Loucy (cell line): Measurements from ENCODE around the gene DNAH8.

ENCODE experiments used
- H2AFZ ChIP-seq: fragments of 200-600 bp; sonication (generic); 2 replicates; pipeline ENCODE4 v1.6.0; 2016; ENCODE audit warnings: antibody characterized with exemption, mild to moderate bottlenecking, low read length, moderate library complexity
- H3F3A ChIP-seq: fragments of 200-600 bp; 2 replicates; pipeline ENCODE4 v1.6.0; 2016; ENCODE audit warnings: antibody characterized with exemption, low read depth, mild to moderate bottlenecking
- H3K27me3 ChIP-seq: fragments of 200-600 bp; sonication (generic); 2 replicates; pipeline ENCODE4 v1.6.1; 2014; ENCODE audit warnings: low read length, mild to moderate bottlenecking; ENCODE audit not compliant: insufficient read depth, poor library complexity, severe bottlenecking
- H3K36me3 ChIP-seq: fragments of 200-600 bp; sonication (generic); 2 replicates; pipeline ENCODE4 v1.6.1; 2016; ENCODE audit warnings: low read length; ENCODE audit not compliant: insufficient read depth
- H3K4me1 ChIP-seq: fragments of 200-600 bp; sonication (generic); 2 replicates; pipeline ENCODE4 v1.5.1; 2014; ENCODE audit warnings: low read length, mild to moderate bottlenecking; ENCODE audit not compliant: insufficient read depth, poor library complexity, severe bottlenecking
- H3K4me2 ChIP-seq: fragments of 200-600 bp; sonication (generic); 2 replicates; pipeline ENCODE4 v1.6.0; 2014; ENCODE audit warnings: antibody characterized with exemption, low read length, low read depth, mild to moderate bottlenecking; ENCODE audit not compliant: poor library complexity, severe bottlenecking
- H3K4me3 ChIP-seq: fragments of 200-600 bp; sonication (generic); 2 replicates; pipeline ENCODE4 v1.5.1; 2014; ENCODE audit warnings: low read length, mild to moderate bottlenecking, mixed read lengths; ENCODE audit not compliant: poor library complexity, severe bottlenecking
- H3K79me2 ChIP-seq: fragments of 200-600 bp; sonication (generic); 2 replicates; pipeline ENCODE4 v1.6.1; 2014; ENCODE audit warnings: low read length; ENCODE audit not compliant: insufficient read depth
- H3K9ac ChIP-seq: fragments of 200-600 bp; sonication (generic); 2 replicates; pipeline ENCODE4 v1.6.0; 2014; ENCODE audit warnings: mild to moderate bottlenecking, low read depth, low read length, moderate library complexity; ENCODE audit not compliant: poor library complexity, severe bottlenecking
- H3K9me2 ChIP-seq: fragments of 200-600 bp; sonication (generic); replicated peaks from 2 replicates; pipeline ENCODE4 v1.6.1; 2016; ENCODE audit warnings: low read depth, low read length, mixed read lengths
- H3K9me3 ChIP-seq: fragments of 200-600 bp; sonication (generic); 2 replicates; pipeline ENCODE4 v1.6.1; 2014; ENCODE audit warnings: mild to moderate bottlenecking, antibody characterized with exemption, low read length, low read depth; ENCODE audit not compliant: insufficient read depth
- H4K20me1 ChIP-seq: fragments of 200-600 bp; sonication (generic); 2 replicates; pipeline ENCODE4 v1.6.0; 2014; ENCODE audit warnings: antibody characterized with exemption, low read length, mild to moderate bottlenecking; ENCODE audit not compliant: insufficient read depth, poor library complexity, severe bottlenecking
- CTCF ChIP-seq: fragments of 200-600 bp; sonication (generic); conservative IDR thresholded peaks from 2 replicates; pipeline ENCODE4 v1.5.1; 2014; ENCODE audit warnings: mild to moderate bottlenecking, antibody characterized with exemption, low read length
- EZH2phosphoT487 ChIP-seq: fragments of 200-600 bp; IDR thresholded peaks from 2 replicates; pipeline ENCODE4 v1.6.1; 2018; ENCODE audit warnings: antibody characterized with exemption, mild to moderate bottlenecking, moderate library complexity, borderline replicate concordance

Gene DNAH8

GRCh38 chr6:38684237-38684636, 30.9 kb upstream of the DNAH8 start:
- H2AFZ ChIP-seq = no peak overlapping the region

GRCh38 chr6:38684904-38685303, 30.2 kb upstream of the DNAH8 start:
- H3K36me3 ChIP-seq = peaks cover 40% of the 10 kb centered on the region

More at GRCh38 chr6:38684237-38684636, 30.9 kb upstream of the DNAH8 start:
- Histone ChIP-seq H3K9me3 (no peaks in the 10 kb centered on the region), H3K4me2 (no peak overlapping the region), H3K9me2 (no peaks in the 10 kb centered on the region), H3F3A (no peaks in the 10 kb centered on the region), H3K4me1 (peaks cover 6% of the 10 kb centered on the region), H3K9ac (no peak overlapping the region), H4K20me1 (peaks cover 31% of the 10 kb centered on the region), H3K4me3 (no peak overlapping the region), H3K79me2 (peaks cover 24% of the 10 kb centered on the region), H3K27me3 (no peaks in the 10 kb centered on the region), H3K36me3 (peaks cover 43% of the 10 kb centered on the region)
- TF ChIP-seq EZH2phosphoT487 (no peak), CTCF (no peak)

GRCh38 chr6:38686270-38687042, 28.7 kb upstream of the DNAH8 start:
- Histone ChIP-seq H3K4me2 (no peak overlapping the region), H3K9me3 (no peaks in the 10 kb centered on the region), H3K27me3 (no peaks in the 10 kb centered on the region), H3K9ac (no peak overlapping the region), H3K79me2 (peaks cover 35% of the 10 kb centered on the region), H3K36me3 (peaks cover 35% of the 10 kb centered on the region), H3K4me1 (peaks cover 6% of the 10 kb centered on the region), H2AFZ (no peak overlapping the region), H4K20me1 (peaks cover 37% of the 10 kb centered on the region), H3F3A (no peaks in the 10 kb centered on the region), H3K9me2 (no peaks in the 10 kb centered on the region), H3K4me3 (no peak overlapping the region)
- TF ChIP-seq CTCF = no peak
- no peak for TF ChIP-seq EZH2phosphoT487

More at GRCh38 chr6:38684904-38685303, 30.2 kb upstream of the DNAH8 start:
- H3K9me2 ChIP-seq = no peaks in the 10 kb centered on the region
- H3K4me2 ChIP-seq = no peak overlapping the region
- H3F3A ChIP-seq = no peaks in the 10 kb centered on the region
- no peaks in the 10 kb centered on the region for H3K9me3 ChIP-seq
- no peaks in the 10 kb centered on the region for H3K27me3 ChIP-seq
- H3K4me1 ChIP-seq = peaks cover 6% of the 10 kb centered on the region
- peaks cover 30% of the 10 kb centered on the region for H3K79me2 ChIP-seq
- no peak overlapping the region for H3K4me3 ChIP-seq
- no peak for TF ChIP-seq CTCF
- no peak for TF ChIP-seq EZH2phosphoT487
- no peak overlapping the region for H3K9ac ChIP-seq
- no peak overlapping the region for H2AFZ ChIP-seq
- peaks cover 34% of the 10 kb centered on the region for H4K20me1 ChIP-seq
